Fibroblast of lung (primary cell): ENCODE results near the gene NRXN2. TPM values are rescaled to one million over a fixed set of nuclear protein-coding genes. Genes with fewer than 3 reads are reported as not detected.

ENCODE experiments used
- DNase-seq, 2 donors: peaks; one replicate each; pipeline versions ENCODE4 v3.0.0 to v3.0.0-alpha.2; 2010; ENCODE audit warnings: low read depth in 2 of 2
- H2AFZ ChIP-seq: 2 replicates; pipeline ENCODE4 v1.5.1; 2012; ENCODE audit warnings: low read length, control low read depth, inconsistent platforms
- H3K27ac ChIP-seq: 2 replicates; pipeline ENCODE4 v1.5.1; 2011; ENCODE audit warnings: low read length, control low read depth; ENCODE audit not compliant: insufficient read depth
- H3K27me3 ChIP-seq: 2 replicates; pipeline ENCODE4 v1.5.1; 2011; ENCODE audit warnings: mild to moderate bottlenecking, low read length; ENCODE audit not compliant: control insufficient read depth, insufficient read depth
- H3K36me3 ChIP-seq: 2 replicates; pipeline ENCODE4 v1.5.1; 2011; ENCODE audit warnings: low read length; ENCODE audit not compliant: control insufficient read depth, insufficient read depth
- H3K4me1 ChIP-seq: 2 replicates; pipeline ENCODE4 v1.5.1; 2011; ENCODE audit warnings: low read length; ENCODE audit not compliant: control insufficient read depth, insufficient read depth; ENCODE audit errors: extremely low read depth
- H3K4me2 ChIP-seq: 2 replicates; pipeline ENCODE4 v1.5.1; 2011; ENCODE audit warnings: low read length, control low read depth; ENCODE audit not compliant: insufficient read depth; ENCODE audit errors: extremely low read depth
- H3K4me3 ChIP-seq, 4 experiments: fragments of 200-600 bp in 1 of 4; sonication (generic) in 1 of 4; replicated peaks in 1 of 4; 2 replicates each; pipeline ENCODE4 v1.5.1; 2011 to 2016; ENCODE audit warnings: low read length in 4 of 4, low read depth in 3 of 4, mild to moderate bottlenecking in 3 of 4, control low read depth in 2 of 4, inconsistent platforms in 1 of 4, mixed read lengths in 1 of 4; ENCODE audit not compliant: insufficient read depth in 1 of 4; ENCODE audit errors: control extremely low read depth in 1 of 4
- H3K79me2 ChIP-seq: 2 replicates; pipeline ENCODE4 v1.5.1; 2012; ENCODE audit warnings: mild to moderate bottlenecking, low read length, inconsistent platforms; ENCODE audit not compliant: control insufficient read depth, insufficient read depth
- H3K9ac ChIP-seq: 2 replicates; pipeline ENCODE4 v1.5.1; 2011; ENCODE audit warnings: mild to moderate bottlenecking, low read length, control low read depth; ENCODE audit not compliant: insufficient read depth
- H3K9me3 ChIP-seq: 2 replicates; pipeline ENCODE4 v1.5.1; 2012; ENCODE audit warnings: low read depth, low read length; ENCODE audit not compliant: control insufficient read depth, insufficient read depth
- H4K20me1 ChIP-seq: 2 replicates; pipeline ENCODE4 v1.5.1; 2011; ENCODE audit warnings: low read length; ENCODE audit not compliant: control insufficient read depth, insufficient read depth; ENCODE audit errors: extremely low read depth
- EZH2 ChIP-seq: IDR thresholded peaks from 2 replicates; pipeline ENCODE4 v1.5.1; 2012; ENCODE audit warnings: low read length, control low read depth, mild to moderate bottlenecking; ENCODE audit errors: missing control alignments
- polyA plus RNA-seq, 2 donors: library from polyadenylated mRNA; depleted of rRNA in 1 of 2; stranded (reverse) in 1 of 2; unstranded in 1 of 2; fragments of >200 nt; gene quantifications; 2 replicates each; pipeline ENCODE4 v1.2.1, GENCODE V29; 2011 to 2012; ENCODE audit warnings: missing spikeins in 1 of 2
- total RNA-seq: library from RNA; depleted of rRNA; stranded (reverse); fragments of >200 nt; gene quantifications from 2 replicates; pipeline ENCODE4 v1.2.1, GENCODE V29; 2014
- TF ChIP-seq, protein P1 (sequence below), 2 donors: IDR thresholded peaks in 1 of 2; conservative IDR thresholded peaks in 1 of 2; 1 replicate in 1 of 2; 2 replicates in 1 of 2; pipeline ENCODE4 v1.5.1; 2011 to 2012; ENCODE audit warnings: low read length in 2 of 2, control low read depth in 1 of 2, inconsistent platforms in 1 of 2, low read depth in 1 of 2, mild to moderate bottlenecking in 1 of 2

Gene NRXN2
- total and polyA plus RNA-seq, 2 donors (not counting 1 experiment from before 2014, with no cell fraction given), result under 0.01 to 0.75 TPM

DNA sequence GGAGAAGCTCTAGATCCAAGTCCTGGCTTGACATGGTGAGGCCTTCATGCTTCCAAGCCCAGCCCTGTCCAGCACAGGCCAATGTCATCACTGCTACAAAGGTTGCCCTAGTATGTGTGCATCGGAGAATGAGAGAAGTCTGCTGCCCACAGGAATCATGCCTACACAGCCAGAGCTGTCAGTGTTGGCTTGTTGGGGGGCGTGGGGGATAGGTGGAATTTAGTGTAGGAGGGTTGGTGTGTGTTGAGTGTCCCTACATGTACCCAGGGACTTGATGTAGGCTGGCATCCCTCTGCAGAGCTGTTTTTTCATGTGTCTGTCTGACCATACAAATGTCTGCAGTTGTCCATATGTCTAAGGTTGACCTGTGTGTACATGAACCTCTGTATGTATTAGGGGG is 94.4 kb downstream of the NRXN2 start:
- TF ChIP-seq, protein P1, sequence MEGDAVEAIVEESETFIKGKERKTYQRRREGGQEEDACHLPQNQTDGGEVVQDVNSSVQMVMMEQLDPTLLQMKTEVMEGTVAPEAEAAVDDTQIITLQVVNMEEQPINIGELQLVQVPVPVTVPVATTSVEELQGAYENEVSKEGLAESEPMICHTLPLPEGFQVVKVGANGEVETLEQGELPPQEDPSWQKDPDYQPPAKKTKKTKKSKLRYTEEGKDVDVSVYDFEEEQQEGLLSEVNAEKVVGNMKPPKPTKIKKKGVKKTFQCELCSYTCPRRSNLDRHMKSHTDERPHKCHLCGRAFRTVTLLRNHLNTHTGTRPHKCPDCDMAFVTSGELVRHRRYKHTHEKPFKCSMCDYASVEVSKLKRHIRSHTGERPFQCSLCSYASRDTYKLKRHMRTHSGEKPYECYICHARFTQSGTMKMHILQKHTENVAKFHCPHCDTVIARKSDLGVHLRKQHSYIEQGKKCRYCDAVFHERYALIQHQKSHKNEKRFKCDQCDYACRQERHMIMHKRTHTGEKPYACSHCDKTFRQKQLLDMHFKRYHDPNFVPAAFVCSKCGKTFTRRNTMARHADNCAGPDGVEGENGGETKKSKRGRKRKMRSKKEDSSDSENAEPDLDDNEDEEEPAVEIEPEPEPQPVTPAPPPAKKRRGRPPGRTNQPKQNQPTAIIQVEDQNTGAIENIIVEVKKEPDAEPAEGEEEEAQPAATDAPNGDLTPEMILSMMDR (conservative IDR thresholded peaks at IDR 0.05 in 1 of 2, IDR thresholded peaks at IDR 0.05 in 1 of 2; ENCODE audit: low read depth in 1 of 2, low read length in 2 of 2), result no peak
- no peak for TF ChIP-seq EZH2
- Histone ChIP-seq H3K4me3 (no peak overlapping the region), H3K36me3 (no peaks in the 10 kb centered on the region), H3K4me2 (no peak overlapping the region), H2AFZ (no peak overlapping the region), H3K9ac (no peak overlapping the region), H4K20me1 (no peaks in the 10 kb centered on the region), H3K79me2 (no peaks in the 10 kb centered on the region), H3K4me1 (no peaks in the 10 kb centered on the region), H3K27me3 (peaks cover 2% of the 10 kb centered on the region), H3K9me3 (no peaks in the 10 kb centered on the region), H3K27ac (no peak overlapping the region)
- DNase-seq, result no peak

DNA sequence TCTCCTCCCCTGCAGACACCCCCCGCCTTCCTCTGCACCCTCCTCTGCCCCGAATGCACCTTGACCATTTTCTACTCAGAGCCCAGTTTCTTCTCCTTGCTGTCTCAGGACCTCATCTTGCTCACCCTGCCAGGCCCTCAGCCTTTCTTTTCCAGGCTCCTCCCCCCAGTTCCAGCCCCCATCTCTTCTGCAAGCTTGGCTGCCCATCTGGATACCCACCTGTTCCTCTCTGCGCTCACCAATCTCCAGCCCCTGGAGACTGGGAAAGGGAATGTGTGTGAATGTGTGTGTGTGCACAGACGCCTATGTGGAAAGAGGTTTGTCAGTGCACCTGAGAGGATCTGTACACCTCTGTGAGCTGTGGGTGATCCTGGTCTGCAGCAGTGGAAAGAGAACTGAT is 95.6 kb downstream of the NRXN2 start:
- Histone ChIP-seq H3K4me3 (no peak overlapping the region), H3K27ac (no peak overlapping the region), H4K20me1 (no peaks in the 10 kb centered on the region), H3K36me3 (no peaks in the 10 kb centered on the region), H3K4me1 (no peaks in the 10 kb centered on the region), H3K9me3 (no peaks in the 10 kb centered on the region), H3K27me3 (peaks cover 2% of the 10 kb centered on the region), H3K4me2 (no peak overlapping the region), H3K9ac (no peak overlapping the region), H2AFZ (no peak overlapping the region), H3K79me2 (no peaks in the 10 kb centered on the region)
- TF ChIP-seq EZH2, result no peak
- TF ChIP-seq, protein P1 (conservative IDR thresholded peaks at IDR 0.05 in 1 of 2, IDR thresholded peaks at IDR 0.05 in 1 of 2; ENCODE audit: low read depth in 1 of 2, low read length in 2 of 2), result no peak
- no peak for DNase-seq

DNA sequence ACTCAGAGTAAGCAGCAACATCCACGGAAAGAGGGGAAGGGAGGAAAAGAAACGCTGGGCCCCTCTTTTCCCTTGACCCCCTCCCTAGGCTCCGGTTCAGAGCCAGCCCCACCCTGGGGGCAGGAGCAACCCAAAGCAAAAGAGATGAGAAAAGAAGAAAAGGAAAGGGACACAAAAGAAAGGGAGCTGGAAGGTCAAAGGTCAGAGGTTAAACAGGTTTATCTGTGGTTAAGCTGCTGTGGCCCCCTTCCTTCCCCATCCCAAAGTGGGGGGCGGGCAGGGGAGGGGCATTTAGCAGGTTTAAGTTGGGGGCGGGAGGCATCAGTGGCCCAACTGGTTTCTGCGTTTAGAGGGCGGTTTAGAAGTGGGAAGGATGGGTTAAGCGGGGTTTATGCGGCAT is 96.4 kb downstream of the NRXN2 start:
- DNase-seq, result no peak
- H3K9ac ChIP-seq, result no peak overlapping the region
- no peak overlapping the region for H2AFZ ChIP-seq
- H4K20me1 ChIP-seq, result no peaks in the 10 kb centered on the region
- no peak overlapping the region for H3K4me2 ChIP-seq
- TF ChIP-seq, protein P1 (conservative IDR thresholded peaks at IDR 0.05 in 1 of 2, IDR thresholded peaks at IDR 0.05 in 1 of 2; ENCODE audit: low read depth in 1 of 2, low read length in 2 of 2), result no peak
- no peak for TF ChIP-seq EZH2
- no peaks in the 10 kb centered on the region for H3K36me3 ChIP-seq
- no peaks in the 10 kb centered on the region for H3K79me2 ChIP-seq
- H3K4me3 ChIP-seq, result no peak overlapping the region
- H3K27me3 ChIP-seq, result peaks cover 2% of the 10 kb centered on the region
- H3K9me3 ChIP-seq, result no peaks in the 10 kb centered on the region
- no peaks in the 10 kb centered on the region for H3K4me1 ChIP-seq
- H3K27ac ChIP-seq, result no peak overlapping the region
